ENCODE data around the gene ARSG. TPM values are rescaled to one million over a fixed set of nuclear protein-coding genes. Genes with fewer than 3 reads are reported as not detected.

ARSG gene
- total and polyA plus RNA-seq, 2 experiments from 2014 or later = 5.6 to 15.4 TPM

DNA sequence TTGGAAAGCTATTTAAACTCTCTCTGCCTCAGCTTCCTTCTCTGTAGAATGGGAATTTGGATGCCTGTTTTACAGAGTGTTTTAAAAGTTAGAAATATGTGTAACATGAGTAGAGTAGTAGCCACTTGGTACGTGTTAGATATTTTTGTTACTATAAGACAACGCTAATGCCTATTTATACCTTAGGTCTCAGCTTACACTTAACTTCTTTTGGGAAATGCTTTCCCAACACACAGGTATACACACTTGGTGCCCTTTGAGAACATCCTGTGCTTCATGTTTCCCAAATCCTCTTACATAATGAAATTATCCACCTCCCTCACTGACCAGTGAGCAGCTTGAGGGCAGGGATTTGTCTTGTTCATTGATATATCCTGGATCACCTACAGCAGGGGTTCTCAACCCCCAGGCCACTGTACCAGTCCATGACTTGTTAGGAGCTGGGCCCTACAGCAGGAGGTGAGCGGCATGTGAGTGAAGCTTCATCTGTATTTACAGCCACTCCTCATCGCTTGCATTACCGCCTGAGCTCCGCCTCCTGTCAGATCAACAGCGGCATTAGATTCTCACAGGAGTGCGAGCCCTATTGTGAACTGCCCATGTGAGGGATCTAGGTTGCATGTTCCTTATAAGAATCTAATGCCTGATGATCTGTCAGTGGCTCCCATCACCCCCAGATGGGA lies 33.5 kb downstream of the ARSG start:
- TF ChIP-seq, protein P1, sequence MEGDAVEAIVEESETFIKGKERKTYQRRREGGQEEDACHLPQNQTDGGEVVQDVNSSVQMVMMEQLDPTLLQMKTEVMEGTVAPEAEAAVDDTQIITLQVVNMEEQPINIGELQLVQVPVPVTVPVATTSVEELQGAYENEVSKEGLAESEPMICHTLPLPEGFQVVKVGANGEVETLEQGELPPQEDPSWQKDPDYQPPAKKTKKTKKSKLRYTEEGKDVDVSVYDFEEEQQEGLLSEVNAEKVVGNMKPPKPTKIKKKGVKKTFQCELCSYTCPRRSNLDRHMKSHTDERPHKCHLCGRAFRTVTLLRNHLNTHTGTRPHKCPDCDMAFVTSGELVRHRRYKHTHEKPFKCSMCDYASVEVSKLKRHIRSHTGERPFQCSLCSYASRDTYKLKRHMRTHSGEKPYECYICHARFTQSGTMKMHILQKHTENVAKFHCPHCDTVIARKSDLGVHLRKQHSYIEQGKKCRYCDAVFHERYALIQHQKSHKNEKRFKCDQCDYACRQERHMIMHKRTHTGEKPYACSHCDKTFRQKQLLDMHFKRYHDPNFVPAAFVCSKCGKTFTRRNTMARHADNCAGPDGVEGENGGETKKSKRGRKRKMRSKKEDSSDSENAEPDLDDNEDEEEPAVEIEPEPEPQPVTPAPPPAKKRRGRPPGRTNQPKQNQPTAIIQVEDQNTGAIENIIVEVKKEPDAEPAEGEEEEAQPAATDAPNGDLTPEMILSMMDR (IDR thresholded peaks at IDR 0.05; ENCODE audit: low read depth, low read length) = no peak
- no peak for DNase-seq (ENCODE audit: low read depth in 1 of 2, low spot score in 1 of 2)
- no peak overlapping the region for H3K4me3 ChIP-seq
- H3K4me1 ChIP-seq (ENCODE audit: low read depth) = no peaks in the 10 kb centered on the region
- H3K27me3 ChIP-seq = no peaks in the 10 kb centered on the region
- H3K9me3 ChIP-seq (ENCODE audit: low read depth) = no peaks in the 10 kb centered on the region
- no peak overlapping the region for H3K27ac ChIP-seq
- H3K36me3 ChIP-seq = no peaks in the 10 kb centered on the region

DNA sequence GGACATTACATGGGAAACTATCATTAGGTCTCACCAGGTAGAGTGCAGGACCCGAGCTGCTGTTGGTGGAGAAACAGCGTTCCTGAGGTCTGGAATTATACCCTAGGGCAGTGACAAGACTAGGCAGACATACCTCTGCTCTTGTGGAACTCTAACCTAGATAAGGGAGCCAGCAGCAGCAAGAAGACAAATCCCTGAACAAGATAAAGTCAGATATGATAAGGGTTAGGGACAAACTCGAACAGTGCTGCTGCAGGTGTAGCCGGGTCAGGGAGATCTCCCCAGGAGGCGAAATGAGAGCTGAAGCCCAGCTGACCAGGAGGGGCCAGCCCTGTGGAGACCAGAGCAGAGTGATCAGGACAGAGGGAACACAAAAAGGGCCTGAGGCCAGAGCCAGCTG lies 34.7 kb downstream of the ARSG start:
- Histone ChIP-seq H3K27me3 (no peaks in the 10 kb centered on the region), H3K4me1 (ENCODE audit: low read depth) (no peaks in the 10 kb centered on the region), H3K9me3 (ENCODE audit: low read depth) (no peaks in the 10 kb centered on the region), H3K27ac (no peak overlapping the region), H3K4me3 (no peak overlapping the region), H3K36me3 (no peaks in the 10 kb centered on the region)
- DNase-seq (ENCODE audit: low read depth in 1 of 2, low spot score in 1 of 2) = no peak
- TF ChIP-seq, protein P1 (IDR thresholded peaks at IDR 0.05; ENCODE audit: low read depth, low read length) = no peak

DNA sequence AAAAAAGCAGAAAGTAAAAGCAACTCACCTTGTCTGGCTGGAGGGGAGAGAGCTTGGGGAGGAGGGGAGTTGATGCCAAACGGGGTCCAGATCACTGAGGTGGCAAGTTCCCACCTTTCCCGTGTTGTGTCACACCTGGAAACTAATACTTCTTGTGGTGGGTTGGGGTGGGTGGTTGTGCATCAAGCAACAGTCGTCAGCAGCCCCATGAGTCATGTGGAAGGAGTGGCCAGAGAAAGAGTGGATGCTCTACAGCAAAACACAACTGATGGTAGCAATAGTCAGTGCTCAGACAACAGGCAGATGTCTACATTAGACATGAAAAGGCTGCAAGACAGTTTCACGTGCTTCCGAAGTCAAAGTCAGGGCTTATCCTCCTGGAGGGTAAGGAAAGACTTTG lies 35.4 kb downstream of the ARSG start:
- Histone ChIP-seq H3K27ac (no peak overlapping the region), H3K4me3 (no peak overlapping the region), H3K4me1 (ENCODE audit: low read depth) (no peaks in the 10 kb centered on the region), H3K36me3 (no peaks in the 10 kb centered on the region), H3K9me3 (ENCODE audit: low read depth) (no peaks in the 10 kb centered on the region), H3K27me3 (no peaks in the 10 kb centered on the region)
- TF ChIP-seq, protein P1 (IDR thresholded peaks at IDR 0.05; ENCODE audit: low read depth, low read length) = no peak
- no peak for DNase-seq (ENCODE audit: low read depth in 1 of 2, low spot score in 1 of 2)

DNA sequence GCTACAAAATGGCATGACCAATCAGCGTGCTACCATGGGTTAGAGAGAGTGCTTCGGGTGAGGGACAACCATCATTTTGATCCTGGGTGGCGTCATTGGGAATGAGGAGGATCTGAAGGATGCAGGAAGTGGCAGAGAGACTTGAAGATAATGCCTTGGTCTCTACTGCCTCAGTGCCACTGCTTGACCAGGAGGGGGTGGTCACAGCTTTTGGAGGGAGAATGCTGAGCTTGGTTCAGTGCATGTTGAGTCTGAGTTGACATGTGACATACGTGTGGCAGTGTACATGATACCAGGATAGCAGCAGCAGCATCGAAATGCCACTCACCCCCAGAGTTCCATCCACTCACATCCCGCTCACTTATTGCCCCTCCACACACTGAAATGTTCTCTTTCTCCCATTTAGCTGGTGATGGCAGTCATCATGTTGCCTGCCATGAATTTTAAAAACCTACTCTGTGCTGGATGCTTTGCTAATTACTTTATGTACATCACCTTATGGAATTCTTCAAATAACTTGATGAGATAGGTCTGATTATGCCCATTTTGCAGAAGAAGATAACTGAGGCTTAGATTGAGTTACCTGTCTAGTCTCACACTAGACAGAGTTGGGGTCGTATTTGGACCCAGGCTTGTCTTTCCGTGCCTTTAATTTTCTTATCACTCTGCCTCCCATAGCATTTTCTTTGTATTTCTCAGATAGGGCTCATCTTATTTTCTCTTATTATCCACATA lies 36.7 kb downstream of the ARSG start:
- H3K9me3 ChIP-seq (ENCODE audit: low read depth) = no peaks in the 10 kb centered on the region
- no peaks in the 10 kb centered on the region for H3K27me3 ChIP-seq
- no peaks in the 10 kb centered on the region for H3K4me1 ChIP-seq (ENCODE audit: low read depth)
- TF ChIP-seq, protein P1 (IDR thresholded peaks at IDR 0.05; ENCODE audit: low read depth, low read length) = no peak
- DNase-seq (ENCODE audit: low read depth in 1 of 2, low spot score in 1 of 2) = no peak
- H3K4me3 ChIP-seq = no peak overlapping the region
- no peaks in the 10 kb centered on the region for H3K36me3 ChIP-seq
- H3K27ac ChIP-seq = no peak overlapping the region

DNA sequence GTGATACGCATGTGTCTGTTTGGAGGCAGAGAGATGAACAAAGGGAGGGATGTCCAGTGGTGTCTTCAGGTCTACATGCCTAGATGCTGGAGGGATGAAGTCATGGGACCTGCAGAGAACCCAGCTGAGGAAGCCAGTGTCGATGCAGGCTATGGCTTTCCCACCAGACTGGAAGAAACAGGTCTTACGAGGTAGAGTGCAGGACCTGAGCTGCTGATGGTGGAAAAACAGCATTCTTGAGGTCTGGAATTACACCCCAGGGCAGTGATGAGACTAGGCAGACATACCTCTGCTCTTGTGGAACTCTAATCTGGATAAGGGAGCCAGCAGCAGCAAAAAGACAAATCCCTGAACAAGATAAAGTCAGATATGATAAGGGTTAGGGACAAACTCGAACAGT lies 37.4 kb downstream of the ARSG start:
- DNase-seq (ENCODE audit: low read depth in 1 of 2, low spot score in 1 of 2) = no peak
- Histone ChIP-seq H3K27ac (no peak overlapping the region), H3K36me3 (no peaks in the 10 kb centered on the region), H3K9me3 (ENCODE audit: low read depth) (no peaks in the 10 kb centered on the region), H3K27me3 (no peaks in the 10 kb centered on the region), H3K4me3 (no peak overlapping the region), H3K4me1 (ENCODE audit: low read depth) (no peaks in the 10 kb centered on the region)
- TF ChIP-seq, protein P1 (IDR thresholded peaks at IDR 0.05; ENCODE audit: low read depth, low read length) = no peak
